CMK (cell line): ENCODE data around the gene CYP17A1.
"Not testable (repeated sequence)": the region's sequence is repeated elsewhere in the genome, so short reads cannot be mapped to it uniquely, and the experiment has no call there.

Experiments
- DNase-seq: peaks from one replicate; pipeline ENCODE4 v3.0.0-alpha.2; 2010; ENCODE audit warnings: low read depth

The CYP17A1 gene

GRCh38 chr10:102837230-102837721, at the start of gene CYP17A1:
Gene CYP17A1, minus strand, starts transcription at chr10:102837413. Its CDS starts 52 bp downstream, at chr10:102837361.
- DNase-seq = no peak

GRCh38 chr10:102880256-102880655, 43.0 kb upstream of the CYP17A1 start:
- DNase-seq = no peak

- DNase-seq = no peak
Observed at GRCh38 chr10:102878629-102879028, 41.4 kb upstream of the CYP17A1 start.

GRCh38 chr10:102876747-102877153, 39.5 kb upstream of the CYP17A1 start:
- DNase-seq = no peak

GRCh38 chr10:102872163-102872562, 35.0 kb upstream of the CYP17A1 start:
- no peak for DNase-seq

GRCh38 chr10:102870221-102870620, 33.0 kb upstream of the CYP17A1 start:
- DNase-seq = no peak

- no peak for DNase-seq
Observed at GRCh38 chr10:102869258-102870198, 32.3 kb upstream of the CYP17A1 start, which contains the start of gene AS3MT. Gene AS3MT, plus strand, starts transcription at chr10:102869470. Its CDS starts 123 bp downstream, at chr10:102869593.

- no peak for DNase-seq
Observed at GRCh38 chr10:102868911-102869257, 31.7 kb upstream of the CYP17A1 start.

GRCh38 chr10:102865620-102866019, 28.4 kb upstream of the CYP17A1 start:
- no peak for DNase-seq

GRCh38 chr10:102863660-102864059, 26.4 kb upstream of the CYP17A1 start:
- DNase-seq = no peak

GRCh38 chr10:102859911-102860310, 22.7 kb upstream of the CYP17A1 start:
- no peak for DNase-seq

GRCh38 chr10:102856758-102857424, 19.7 kb upstream of the CYP17A1 start:
- DNase-seq = no peak

- DNase-seq = not testable (repeated sequence)
Observed at GRCh38 chr10:102855731-102856436, 18.7 kb upstream of the CYP17A1 start.

GRCh38 chr10:102853237-102853636, 16.0 kb upstream of the CYP17A1 start:
- DNase-seq = not testable (repeated sequence)

- no peak for DNase-seq
Observed at GRCh38 chr10:102850025-102850518, 12.9 kb upstream of the CYP17A1 start.

GRCh38 chr10:102845352-102845902, 8.2 kb upstream of the CYP17A1 start:
- DNase-seq = no peak

GRCh38 chr10:102844190-102844776, 7.1 kb upstream of the CYP17A1 start:
- DNase-seq = not testable (repeated sequence)

- DNase-seq = not testable (repeated sequence)
Observed at GRCh38 chr10:102843139-102843538, 5.9 kb upstream of the CYP17A1 start.

- DNase-seq = no peak
Observed at GRCh38 chr10:102841827-102842345, 4.7 kb upstream of the CYP17A1 start.

GRCh38 chr10:102838276-102838927, 1.2 kb upstream of the CYP17A1 start:
- DNase-seq = peak; percentile 34
